ENCODE results near the gene AADACL4. TPM values are rescaled to one million over a fixed set of nuclear protein-coding genes. Genes with fewer than 3 reads are reported as not detected.

AADACL4 gene
- total and polyA plus RNA-seq, 9 of the 15 experiments (the other 6 are each of a cell fraction or from before 2014, with no cell fraction given) = not detected

DNA sequence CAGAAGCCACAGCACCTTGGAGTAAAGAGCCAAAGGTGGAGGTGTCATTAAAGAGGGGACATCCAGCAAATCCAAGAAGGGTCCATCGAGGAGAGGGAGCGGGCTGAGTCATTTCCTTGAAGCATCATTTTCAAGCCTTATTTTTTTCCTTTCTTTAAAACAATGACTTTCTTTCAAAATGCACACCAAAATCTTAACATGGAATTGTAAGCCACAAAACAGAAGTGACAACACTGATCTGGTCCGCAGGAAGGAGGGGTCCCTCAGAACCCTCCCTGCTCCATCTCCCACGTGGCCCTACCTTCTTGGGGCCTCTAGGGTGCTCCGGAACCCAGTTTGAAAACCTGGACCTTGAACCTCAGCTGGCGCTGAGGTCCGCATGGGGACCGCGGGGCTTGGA is 40.7 kb upstream of the AADACL4 start:
- FAIRE-seq = no peak
- 75% methylated on average over 8 of the region's 9 CpGs for WGBS (ENCODE audit: insufficient coverage, low coverage, missing lambda C conversion rate)
- no TSS peak for BruUV-seq (replicated peaks)
- ATAC-seq = no peak
- no peaks in the 10 kb centered on the region for H3K27me3 ChIP-seq (ENCODE audit: control insufficient read depth in 2 of 2, insufficient read depth in 2 of 2, low read length in 2 of 2)
- no peaks in the 10 kb centered on the region; the same call in 1 of the 2 replicates for H3K9me3 ChIP-seq (replicated peaks; ENCODE audit: control insufficient read depth, insufficient read depth, low read depth, low read length)
- no peak overlapping the region for H2AFZ ChIP-seq (ENCODE audit: low read depth, low read length)
- peak overlapping the region; percentile 81; the same call in 2 of the 3 replicates for H3K27ac ChIP-seq (ENCODE audit: extremely low read depth, low read depth, low read length)
- no peak overlapping the region for H3K4me2 ChIP-seq (ENCODE audit: insufficient read depth, low read length)
- no peak for DNase-seq (ENCODE audit: extremely low read depth in 1 of 4, low spot score in 3 of 4)
- peaks cover 76% of the 10 kb centered on the region for H3K36me3 ChIP-seq (ENCODE audit: control insufficient read depth, insufficient read depth, low read length)
- no peak for TF ChIP-seq XRCC4 (IDR thresholded peaks at IDR 0.05; ENCODE audit: extremely low read depth, insufficient read depth, insufficient read length)
- 0 out of 2 replicates have a peak, but pooled peaks have one; percentile 6 for TF ChIP-seq ZNF584 (CRISPR knock-in tag; IDR thresholded peaks at IDR 0.05; ENCODE audit: low read depth)
- no peak for TF ChIP-seq ARID2 (IDR thresholded peaks at IDR 0.05)
- TF ChIP-seq RBFOX2 (IDR thresholded peaks at IDR 0.05; ENCODE audit: low read depth, low read length) = 0 out of 2 replicates have a peak, but pooled peaks have one; percentile 35
- TF ChIP-seq ZNF395 (CRISPR knock-in tag; IDR thresholded peaks at IDR 0.05) = peak; percentile 57; the same call in 1 of the 2 replicates
- ChIA-PET CTCF (ENCODE audit: low intra/inter-chr PET ratio) (no interaction called here), POLR2A (interaction anchor here (1.1 to 2.6 kb wide), 4 partner anchors 10 to 16 kb away, joined by 4 to 24 read pairs (median 8); partner anchors contain the start of gene DHRS3)
- peaks cover 37% of the 10 kb centered on the region for H4K20me1 ChIP-seq (replicated peaks; ENCODE audit: control insufficient read depth, insufficient read depth, low read length)
- peaks cover 38 to 43% of the 10 kb centered on the region in 2 experiments for H3K4me1 ChIP-seq (replicated peaks in 1 of 2; ENCODE audit: control insufficient read depth in 2 of 2, insufficient read depth in 2 of 2, low read length in 2 of 2)
- H3K9me1 ChIP-seq (ENCODE audit: control insufficient read depth, insufficient read depth, low read length) = peaks cover 18% of the 10 kb centered on the region
- peak overlapping the region; percentile 49 to 78; a peak in 3 of 4 replicates for H3K9ac ChIP-seq (ENCODE audit: insufficient read depth in 1 of 2, low read depth in 2 of 2, low read length in 2 of 2)
- no peak overlapping the region for H3K4me3 ChIP-seq
- intact Hi-C loops (cut with micrococcal nuclease) (loop anchor here (5.0 kb wide), 2 partner anchors 76 to 196 kb away; no protein-coding TSS in a partner anchor), in situ Hi-C loops (cut with MboI) (loop anchor here (25.0 kb wide), 1 partner anchor 291 kb away; no protein-coding TSS in a partner anchor)
- H3K79me2 ChIP-seq (ENCODE audit: control insufficient read depth, insufficient read depth, low read length) = peaks cover 82% of the 10 kb centered on the region

All from K562 (cell line).